ENCODE data around the gene PFN4.

- no peak for TF ChIP-seq CTCF (IDR thresholded peaks at IDR 0.05)
- no peak for TF ChIP-seq POLR2A (IDR thresholded peaks at IDR 0.05)
Observed at GRCh38 chr2:24169023-24169422, 45.9 kb upstream of the PFN4 start.

Measured in esophagus squamous epithelium (tissue), 4 donors.